GM23338 (cell line): ENCODE measurements around the gene MOB3B. TPM values are rescaled to one million over a fixed set of nuclear protein-coding genes. Genes with fewer than 3 reads are reported as not detected.

Experiments
- ATAC-seq: fragments of 200-7000 bp; cut with Tn5 transposase; 3 replicates; pipeline ENCODE4 v1.9.1; 2020
- DNase-seq: peaks from one replicate; pipeline ENCODE4 v3.0.0-alpha.2; 2015; ENCODE audit warnings: low spot score
- H2AFZ ChIP-seq: fragments of 200-600 bp; sonication (generic); 2 replicates; pipeline ENCODE4 v1.8.0; 2016; ENCODE audit warnings: antibody characterized with exemption, mild to moderate bottlenecking, moderate library complexity
- H3F3A ChIP-seq: fragments of 200-600 bp; sonication (generic); replicated peaks from 2 replicates; pipeline ENCODE4 v1.8.0; 2017; ENCODE audit warnings: antibody characterized with exemption, mixed run types, low read depth
- H3K27ac ChIP-seq: fragments of 200-600 bp; sonication (generic); 2 replicates; pipeline ENCODE4 v1.6.1; 2016; ENCODE audit warnings: low read depth
- H3K27me3 ChIP-seq: fragments of 200-600 bp; sonication (generic); 2 replicates; pipeline ENCODE4 v1.8.0; 2016; ENCODE audit warnings: mild to moderate bottlenecking, mixed run types, moderate library complexity; ENCODE audit not compliant: insufficient read depth
- H3K36me3 ChIP-seq: fragments of 200-600 bp; sonication (generic); 2 replicates; pipeline ENCODE4 v1.8.0; 2016; ENCODE audit warnings: mild to moderate bottlenecking; ENCODE audit not compliant: insufficient read depth
- H3K4me1 ChIP-seq: fragments of 200-600 bp; sonication (generic); 2 replicates; pipeline ENCODE4 v1.8.0; 2016; ENCODE audit warnings: mild to moderate bottlenecking, moderate library complexity; ENCODE audit not compliant: insufficient read depth
- H3K4me2 ChIP-seq: fragments of 200-600 bp; sonication (generic); 2 replicates; pipeline ENCODE4 v1.7.1; 2017; ENCODE audit warnings: mixed run types
- H3K4me3 ChIP-seq: fragments of 200-600 bp; sonication (generic); 2 replicates; pipeline ENCODE4 v1.6.1; 2016; ENCODE audit warnings: mixed run types
- H3K79me2 ChIP-seq: fragments of 200-600 bp; sonication (generic); replicated peaks from 2 replicates; pipeline ENCODE4 v1.8.0; 2017; ENCODE audit warnings: mild to moderate bottlenecking; ENCODE audit not compliant: insufficient read depth
- H3K9me2 ChIP-seq: fragments of 200-600 bp; sonication (generic); 2 replicates; pipeline ENCODE4 v1.8.0; 2017; ENCODE audit not compliant: insufficient read depth
- H4K20me1 ChIP-seq: fragments of 200-600 bp; sonication (generic); replicated peaks from 2 replicates; pipeline ENCODE4 v1.8.0; 2017; ENCODE audit warnings: mild to moderate bottlenecking; ENCODE audit not compliant: insufficient read depth
- H3K27ac Mint-ChIP-seq: 2 replicates; pipeline ENCODE4 v1.8.0; 2020; ENCODE audit warnings: inconsistent platforms, mild to moderate bottlenecking, moderate library complexity, mixed read lengths
- H3K27me3 Mint-ChIP-seq: 3 replicates; pipeline ENCODE4 v1.8.0; 2022; ENCODE audit warnings: low read depth, mild to moderate bottlenecking, moderate library complexity, mixed read lengths, inconsistent platforms; ENCODE audit not compliant: insufficient read depth, poor library complexity
- H3K36me3 Mint-ChIP-seq: 3 replicates; pipeline ENCODE4 v1.8.0; 2021; ENCODE audit warnings: low read depth, mild to moderate bottlenecking, inconsistent platforms, moderate library complexity, mixed read lengths
- H3K4me1 Mint-ChIP-seq: 3 replicates; pipeline ENCODE4 v1.8.0; 2020; ENCODE audit warnings: mild to moderate bottlenecking, inconsistent platforms, mixed read lengths
- H3K4me3 Mint-ChIP-seq: 3 replicates; pipeline ENCODE4 v1.8.0; 2021; ENCODE audit warnings: moderate library complexity, mild to moderate bottlenecking, inconsistent platforms, mixed read lengths
- H3K9me3 Mint-ChIP-seq: 3 replicates; pipeline ENCODE4 v1.8.0; 2020; ENCODE audit warnings: moderate library complexity, mild to moderate bottlenecking, inconsistent platforms, mixed read lengths
- CREB1 ChIP-seq: fragments of 250-450 bp; sonication (Bioruptor Pico); IDR thresholded peaks from 2 replicates; pipeline ENCODE4 v1.5.0; 2020; ENCODE audit warnings: low read depth, mild to moderate bottlenecking, moderate library complexity
- ETS1 ChIP-seq: IDR thresholded peaks from 2 replicates; pipeline ENCODE4 v1.6.1; 2016; ENCODE audit warnings: antibody characterized with exemption
- NANOG ChIP-seq: IDR thresholded peaks from 2 replicates; pipeline ENCODE4 v1.6.1; 2016; ENCODE audit warnings: antibody characterized with exemption, borderline replicate concordance
- polyA plus RNA-seq: library from polyadenylated mRNA; unstranded; fragments of >200 nt; fragmentation: Nextera tagmentation; extraction: Ambion mirVana; gene quantifications from 2 replicates; pipeline ENCODE4 v1.2.1, GENCODE V29; 2016
- total RNA-seq: library from RNA; depleted of rRNA; stranded (reverse); fragments of >200 nt; shearing (Covaris generic); gene quantifications from 2 replicates; pipeline ENCODE4 v1.2.3, GENCODE V29; 2014

The MOB3B gene
- total and polyA plus RNA-seq, 2 experiments from 2014 or later, result 7.6 to 12.1 TPM

- no peak overlapping the region for H3K4me3 ChIP-seq
- H3K27ac ChIP-seq, result no peak overlapping the region
- H3K79me2 ChIP-seq, result no peaks in the 10 kb centered on the region
- H4K20me1 ChIP-seq, result no peaks in the 10 kb centered on the region
- Mint-ChIP-seq H3K27ac (no peak overlapping the region), H3K36me3 (peaks cover 17% of the 10 kb centered on the region; the same call in 2 of the 3 replicates), H3K4me1 (peaks cover 25% of the 10 kb centered on the region), H3K9me3 (no peaks in the 10 kb centered on the region), H3K27me3 (no peaks in the 10 kb centered on the region), H3K4me3 (no peak overlapping the region)
- H2AFZ ChIP-seq, result no peak overlapping the region
- ATAC-seq, result no peak
- no peaks in the 10 kb centered on the region for H3K27me3 ChIP-seq
- no peaks in the 10 kb centered on the region for H3K9me2 ChIP-seq
- no peak for TF ChIP-seq CREB1 (CRISPR knock-in tag)
- no peak for TF ChIP-seq ETS1
- no peaks in the 10 kb centered on the region for H3K4me1 ChIP-seq
- H3K36me3 ChIP-seq, result no peaks in the 10 kb centered on the region
- H3F3A ChIP-seq, result no peaks in the 10 kb centered on the region
- H3K4me2 ChIP-seq, result no peak overlapping the region
- DNase-seq, result no peak
These were observed 169.9 kb downstream of the MOB3B start for GRCh38 chr9:27359763-27360162.

- Histone ChIP-seq H3K27ac (no peak overlapping the region), H3K79me2 (no peaks in the 10 kb centered on the region), H3K36me3 (no peaks in the 10 kb centered on the region), H3F3A (no peaks in the 10 kb centered on the region), H3K4me2 (no peak overlapping the region), H3K4me1 (peaks cover 5% of the 10 kb centered on the region), H4K20me1 (no peaks in the 10 kb centered on the region), H2AFZ (no peak overlapping the region), H3K4me3 (no peak overlapping the region), H3K27me3 (no peaks in the 10 kb centered on the region), H3K9me2 (no peaks in the 10 kb centered on the region; the same call in 1 of the 2 replicates)
- DNase-seq, result no peak
- Mint-ChIP-seq H3K36me3 (peaks cover 17% of the 10 kb centered on the region; the same call in 2 of the 3 replicates), H3K4me1 (peaks cover 42% of the 10 kb centered on the region), H3K27ac (no peak overlapping the region), H3K27me3 (no peaks in the 10 kb centered on the region), H3K4me3 (no peak overlapping the region), H3K9me3 (no peaks in the 10 kb centered on the region)
- no peak for TF ChIP-seq ETS1
- no peak for ATAC-seq
These were observed 171.6 kb downstream of the MOB3B start for GRCh38 chr9:27358007-27358406.

- Histone ChIP-seq H3K9me2 (peaks cover 7% of the 10 kb centered on the region; the same call in 1 of the 2 replicates), H3K36me3 (no peaks in the 10 kb centered on the region), H3K4me1 (peaks cover 5% of the 10 kb centered on the region), H4K20me1 (no peaks in the 10 kb centered on the region), H3F3A (no peaks in the 10 kb centered on the region), H3K27me3 (no peaks in the 10 kb centered on the region), H3K4me3 (no peak overlapping the region), H3K4me2 (no peak overlapping the region), H2AFZ (no peak overlapping the region), H3K27ac (no peak overlapping the region), H3K79me2 (no peaks in the 10 kb centered on the region)
- no peak for ATAC-seq
- TF ChIP-seq NANOG, result no peak
- Mint-ChIP-seq H3K27me3 (no peaks in the 10 kb centered on the region), H3K27ac (no peak overlapping the region), H3K4me1 (peaks cover 41% of the 10 kb centered on the region), H3K9me3 (no peaks in the 10 kb centered on the region), H3K4me3 (no peak overlapping the region), H3K36me3 (peaks cover 25% of the 10 kb centered on the region)
- no peak for DNase-seq
These were observed 173.2 kb downstream of the MOB3B start for GRCh38 chr9:27356446-27356845.
